Body of pancreas (tissue), 4 donors: ENCODE results near the gene PDGFRA.

ENCODE experiments used
- CTCF ChIP-seq, 7 experiments: fragments of 450-650 bp in 4 of 7; fragments of 200-600 bp in 3 of 7; sonication (generic) in 3 of 7; IDR thresholded peaks; one replicate each; pipeline ENCODE4 v1.5.1; 2016 to 2019; ENCODE audit warnings: antibody characterized with exemption in 7 of 7
- POLR2A ChIP-seq, 3 donors: fragments of 450-650 bp; IDR thresholded peaks; one replicate each; pipeline ENCODE4 v1.6.1; 2016; ENCODE audit warnings: antibody characterized with exemption in 3 of 3, mild to moderate bottlenecking in 2 of 3

- TF ChIP-seq POLR2A (IDR thresholded peaks at IDR 0.05) (no peak), CTCF (IDR thresholded peaks at IDR 0.05) (no peak)
Measured at GRCh38 chr4:54272051-54272450, 43.0 kb downstream of the PDGFRA start.
